ENCODE results near the gene GID4.
A peak's percentile ranks its signal among the peaks of the same experiment; 100 is the strongest.

Gene GID4

DNA sequence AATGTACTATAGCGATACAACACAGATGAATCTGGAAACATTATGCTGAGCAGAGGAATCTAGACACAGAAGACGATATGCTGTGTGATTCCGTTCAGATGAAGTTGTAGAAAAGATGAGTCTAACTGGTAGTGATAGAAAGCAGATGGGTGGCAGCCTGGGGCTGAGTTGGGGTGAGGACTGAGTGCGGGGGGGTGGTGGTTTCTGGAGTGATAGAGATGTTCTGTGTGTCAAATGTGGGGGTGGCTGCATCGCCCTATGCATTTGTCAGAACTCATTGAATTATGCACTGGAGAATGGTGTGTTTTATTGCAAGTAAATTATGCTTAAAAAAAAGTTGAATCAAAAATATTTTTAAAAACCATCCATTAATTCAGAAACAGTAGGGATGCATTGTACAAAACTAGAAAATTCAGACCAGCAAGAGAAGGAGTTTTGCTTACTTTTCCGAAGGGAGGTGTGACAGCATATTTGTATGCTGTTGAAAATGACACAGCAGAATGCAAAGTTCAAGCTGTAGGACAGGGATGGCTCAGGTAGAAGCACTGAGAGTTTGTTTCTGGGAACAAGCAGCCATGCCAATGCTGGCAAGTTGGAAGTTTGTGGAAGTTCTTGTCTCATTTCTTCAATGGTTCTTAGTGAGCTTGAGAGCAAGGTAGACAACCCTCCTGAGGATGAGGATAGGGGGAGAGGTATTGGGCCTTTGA is 35.5 kb downstream of the GID4 start:
- Histone ChIP-seq H3K27ac (ENCODE audit: low read depth, low read length) (no peak overlapping the region), H3K9ac (ENCODE audit: low read length) (no peak overlapping the region), H3K27me3 (ENCODE audit: control insufficient read depth, insufficient read depth, low read length) (no peaks in the 10 kb centered on the region)

DNA sequence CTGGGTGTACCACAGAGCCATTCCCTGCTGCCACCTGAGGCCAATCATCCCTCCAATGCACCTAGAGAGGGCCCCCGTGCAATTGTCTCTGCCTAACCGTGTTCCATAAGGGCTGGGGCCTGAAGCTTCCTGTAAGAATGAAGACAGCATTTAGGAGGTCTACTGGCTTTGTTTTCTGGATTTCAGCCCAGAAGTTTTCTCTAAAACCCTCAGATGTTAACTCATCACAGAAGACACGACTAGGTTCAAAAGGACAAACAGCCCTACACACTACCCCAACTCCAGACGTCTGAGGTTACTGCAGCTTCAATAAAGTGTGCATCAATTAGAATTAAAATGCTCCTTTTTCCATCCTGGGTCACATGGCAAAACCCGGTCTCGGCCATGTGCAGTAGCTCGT is 37.7 kb downstream of the GID4 start:
- Histone ChIP-seq H3K4me3 (ENCODE audit: low read depth, low read length) (no peak overlapping the region), H3K4me1 (ENCODE audit: control insufficient read depth, insufficient read depth, low read length) (no peaks in the 10 kb centered on the region), H3K27ac (ENCODE audit: low read depth, low read length) (no peak overlapping the region), H3K36me3 (ENCODE audit: control insufficient read depth, insufficient read depth, low read length) (no peaks in the 10 kb centered on the region), H3K9me3 (ENCODE audit: control insufficient read depth, insufficient read depth, low read depth, low read length) (no peaks in the 10 kb centered on the region), H3K9ac (ENCODE audit: low read length) (no peak overlapping the region), H3K27me3 (ENCODE audit: control insufficient read depth, insufficient read depth, low read length) (no peaks in the 10 kb centered on the region)

More for the DNA sequence above, 35.5 kb downstream of the GID4 start:
- no peak overlapping the region for H3K4me3 ChIP-seq (ENCODE audit: low read depth, low read length)
- no peaks in the 10 kb centered on the region for H3K9me3 ChIP-seq (ENCODE audit: control insufficient read depth, insufficient read depth, low read depth, low read length)
- H3K4me1 ChIP-seq (ENCODE audit: control insufficient read depth, insufficient read depth, low read length) = peaks cover 3% of the 10 kb centered on the region; the same call in 1 of the 2 replicates
- H3K36me3 ChIP-seq (ENCODE audit: control insufficient read depth, insufficient read depth, low read length) = no peaks in the 10 kb centered on the region

GRCh38 chr17:18079543-18079942 is 40.3 kb downstream of the GID4 start:
- Histone ChIP-seq H3K9ac (ENCODE audit: low read length) (no peak overlapping the region), H3K4me3 (ENCODE audit: low read depth, low read length) (no peak overlapping the region), H3K27me3 (ENCODE audit: control insufficient read depth, insufficient read depth, low read length) (no peaks in the 10 kb centered on the region), H3K36me3 (ENCODE audit: control insufficient read depth, insufficient read depth, low read length) (no peaks in the 10 kb centered on the region), H3K9me3 (ENCODE audit: control insufficient read depth, insufficient read depth, low read depth, low read length) (no peaks in the 10 kb centered on the region), H3K27ac (ENCODE audit: low read depth, low read length) (no peak overlapping the region), H3K4me1 (ENCODE audit: control insufficient read depth, insufficient read depth, low read length) (no peaks in the 10 kb centered on the region)

DNA sequence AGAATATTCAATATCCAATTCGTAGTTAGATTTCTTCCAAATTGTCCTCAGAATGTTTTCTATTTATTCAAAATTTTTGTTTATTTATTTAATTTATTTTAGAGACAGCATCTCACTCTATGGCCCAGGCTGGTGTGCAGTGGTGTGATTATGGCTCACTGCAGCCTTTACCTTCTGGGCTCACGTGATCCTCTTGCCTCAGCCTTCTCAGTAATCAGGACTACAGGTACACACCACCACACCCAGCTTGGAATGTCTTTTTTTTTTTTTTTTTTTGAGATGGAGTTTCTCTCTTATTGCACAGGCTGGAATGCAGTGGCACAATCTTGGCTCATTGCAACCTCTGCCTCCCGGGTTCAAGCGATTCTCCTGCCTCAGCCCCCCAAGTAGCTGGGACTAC is 45.0 kb downstream of the GID4 start:
- Histone ChIP-seq H3K4me3 (ENCODE audit: low read depth, low read length) (no peak overlapping the region), H3K36me3 (ENCODE audit: control insufficient read depth, insufficient read depth, low read length) (no peaks in the 10 kb centered on the region), H3K9me3 (ENCODE audit: control insufficient read depth, insufficient read depth, low read depth, low read length) (no peaks in the 10 kb centered on the region), H3K9ac (ENCODE audit: low read length) (no peak overlapping the region), H3K27ac (ENCODE audit: low read depth, low read length) (no peak overlapping the region), H3K4me1 (ENCODE audit: control insufficient read depth, insufficient read depth, low read length) (peaks cover 6% of the 10 kb centered on the region; the same call in 1 of the 2 replicates), H3K27me3 (ENCODE audit: control insufficient read depth, insufficient read depth, low read length) (no peaks in the 10 kb centered on the region)

DNA sequence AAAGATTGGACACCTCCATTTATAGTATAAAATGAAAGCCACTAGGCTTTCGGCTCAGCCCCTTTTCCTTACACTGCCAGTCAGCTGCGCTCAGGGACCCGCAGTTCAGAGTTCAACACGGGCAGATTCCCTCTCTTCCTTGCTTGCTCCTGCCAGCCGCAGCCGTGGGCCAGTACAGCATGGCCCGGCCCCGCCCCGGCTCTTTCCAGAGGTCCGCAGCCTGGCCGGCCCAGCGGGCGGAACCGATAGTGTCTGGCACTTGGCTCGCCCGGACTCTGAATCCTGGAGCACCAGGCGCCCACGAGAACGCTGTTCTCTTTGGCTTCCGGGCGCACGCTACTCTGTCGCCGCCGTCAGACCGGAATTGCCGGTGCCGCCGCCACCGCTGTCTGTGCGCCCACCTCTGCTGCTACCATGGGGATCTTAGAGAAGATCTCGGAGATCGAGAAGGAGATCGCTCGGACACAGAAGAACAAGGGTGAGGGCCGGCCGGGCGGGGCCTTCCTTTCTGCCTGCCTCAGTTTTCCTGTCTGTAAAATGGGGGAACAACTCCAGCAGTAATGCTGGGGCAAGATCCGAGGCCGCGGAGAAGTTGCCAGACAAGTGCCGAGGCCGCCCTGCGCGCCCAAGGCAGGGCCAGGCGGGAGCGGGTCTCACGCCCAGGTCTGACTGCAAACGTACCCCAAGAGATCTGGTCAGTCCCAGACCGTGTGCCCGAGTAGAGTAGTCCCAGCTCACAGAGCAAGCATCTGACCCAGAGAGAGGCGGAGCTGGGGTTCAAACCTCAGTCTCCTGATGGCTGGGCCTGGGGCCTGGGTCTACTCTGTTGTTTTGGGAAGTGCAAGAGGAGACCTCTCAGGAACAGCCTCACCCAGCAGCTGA is 48.6 kb downstream of the GID4 start, which contains the start of gene DRG2:
TSS of gene DRG2 (plus strand) at position 339 of the 882 bp plus-strand sequence. CDS start at position 415, 76 bp downstream.
- H3K27me3 ChIP-seq (ENCODE audit: control insufficient read depth, insufficient read depth, low read length) = no peaks in the 10 kb centered on the region
- peak within 1 kb of the TSS; percentile 86 for H3K9ac ChIP-seq (ENCODE audit: low read length)
- peak within 1 kb of the TSS; percentile 87 for H3K4me3 ChIP-seq (ENCODE audit: low read depth, low read length)
- H3K4me1 ChIP-seq (ENCODE audit: control insufficient read depth, insufficient read depth, low read length) = peaks cover 6% of the 10 kb centered on the region; the same call in 1 of the 2 replicates
- H3K36me3 ChIP-seq (ENCODE audit: control insufficient read depth, insufficient read depth, low read length) = peaks cover 15% of the 10 kb centered on the region
- H3K9me3 ChIP-seq (ENCODE audit: control insufficient read depth, insufficient read depth, low read depth, low read length) = no peaks in the 10 kb centered on the region
- peak within 1 kb of the TSS; percentile 75 for H3K27ac ChIP-seq (ENCODE audit: low read depth, low read length)

DNA sequence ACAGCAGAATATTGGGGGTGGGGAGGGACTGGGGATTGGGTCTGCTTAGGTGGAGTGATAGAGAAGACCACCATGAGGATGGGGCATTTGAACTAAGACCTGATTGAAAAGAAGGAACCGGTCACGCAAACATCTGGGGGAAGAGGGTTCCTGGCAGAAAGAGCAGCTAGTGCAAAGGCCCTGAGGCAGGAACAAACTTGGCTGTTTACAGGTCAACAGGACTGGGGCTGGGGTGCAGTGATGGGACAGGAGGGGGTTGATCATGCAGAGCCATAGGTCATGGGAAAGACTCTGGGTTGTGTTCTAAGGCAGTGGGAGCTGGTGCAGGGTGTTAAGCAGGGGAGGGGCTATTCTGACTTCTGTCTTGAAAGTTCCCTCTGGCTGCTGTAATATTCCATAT is 50.4 kb downstream of the GID4 start:
- Histone ChIP-seq H3K36me3 (ENCODE audit: control insufficient read depth, insufficient read depth, low read length) (peaks cover 27% of the 10 kb centered on the region), H3K9me3 (ENCODE audit: control insufficient read depth, insufficient read depth, low read depth, low read length) (no peaks in the 10 kb centered on the region), H3K27ac (ENCODE audit: low read depth, low read length) (no peak overlapping the region), H3K4me3 (ENCODE audit: low read depth, low read length) (no peak overlapping the region), H3K9ac (ENCODE audit: low read length) (no peak overlapping the region), H3K4me1 (ENCODE audit: control insufficient read depth, insufficient read depth, low read length) (peaks cover 6% of the 10 kb centered on the region; the same call in 1 of the 2 replicates), H3K27me3 (ENCODE audit: control insufficient read depth, insufficient read depth, low read length) (no peaks in the 10 kb centered on the region)

- no peak overlapping the region for H3K9ac ChIP-seq (ENCODE audit: low read length)
- H3K36me3 ChIP-seq (ENCODE audit: control insufficient read depth, insufficient read depth, low read length) = peaks cover 61% of the 10 kb centered on the region
Measured at GRCh38 chr17:18093616-18094408, 54.6 kb downstream of the GID4 start.

GRCh38 chr17:18094409-18094807 is 55.2 kb downstream of the GID4 start:
- H3K4me3 ChIP-seq (ENCODE audit: low read depth, low read length) = no peak overlapping the region
- H3K9me3 ChIP-seq (ENCODE audit: control insufficient read depth, insufficient read depth, low read depth, low read length) = no peaks in the 10 kb centered on the region
- peaks cover 67% of the 10 kb centered on the region for H3K36me3 ChIP-seq (ENCODE audit: control insufficient read depth, insufficient read depth, low read length)
- no peaks in the 10 kb centered on the region for H3K4me1 ChIP-seq (ENCODE audit: control insufficient read depth, insufficient read depth, low read length)
- H3K9ac ChIP-seq (ENCODE audit: low read length) = no peak overlapping the region
- no peak overlapping the region for H3K27ac ChIP-seq (ENCODE audit: low read depth, low read length)
- no peaks in the 10 kb centered on the region for H3K27me3 ChIP-seq (ENCODE audit: control insufficient read depth, insufficient read depth, low read length)

More at GRCh38 chr17:18093616-18094408, 54.6 kb downstream of the GID4 start:
- peaks cover 2% of the 10 kb centered on the region; the same call in 1 of the 2 replicates for H3K4me1 ChIP-seq (ENCODE audit: control insufficient read depth, insufficient read depth, low read length)
- no peaks in the 10 kb centered on the region for H3K9me3 ChIP-seq (ENCODE audit: control insufficient read depth, insufficient read depth, low read depth, low read length)
- H3K4me3 ChIP-seq (ENCODE audit: low read depth, low read length) = no peak overlapping the region
- H3K27me3 ChIP-seq (ENCODE audit: control insufficient read depth, insufficient read depth, low read length) = no peaks in the 10 kb centered on the region
- no peak overlapping the region for H3K27ac ChIP-seq (ENCODE audit: low read depth, low read length)

DNA sequence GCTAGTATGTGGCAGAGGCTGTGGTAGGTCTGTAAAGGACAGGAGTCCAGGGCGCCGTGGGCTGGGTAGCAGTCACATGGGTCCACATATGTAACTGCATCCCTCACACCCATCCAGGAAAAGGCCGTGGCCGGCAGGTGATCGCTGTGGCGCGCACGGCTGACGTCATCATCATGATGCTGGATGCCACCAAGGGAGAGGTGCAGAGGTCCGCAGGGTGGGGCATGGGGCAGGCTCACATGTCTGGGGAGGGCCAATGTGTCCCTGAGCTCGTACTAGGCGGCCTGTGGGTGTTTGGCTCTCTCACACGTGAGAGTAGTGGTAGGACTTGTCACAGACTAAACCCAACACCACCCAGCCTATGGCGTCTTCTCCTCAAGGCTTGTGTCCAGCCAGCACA is 60.3 kb downstream of the GID4 start:
- H3K4me3 ChIP-seq (ENCODE audit: low read depth, low read length) = no peak overlapping the region
- no peaks in the 10 kb centered on the region for H3K9me3 ChIP-seq (ENCODE audit: control insufficient read depth, insufficient read depth, low read depth, low read length)
- H3K4me1 ChIP-seq (ENCODE audit: control insufficient read depth, insufficient read depth, low read length) = no peaks in the 10 kb centered on the region
- H3K27me3 ChIP-seq (ENCODE audit: control insufficient read depth, insufficient read depth, low read length) = no peaks in the 10 kb centered on the region
- no peak overlapping the region for H3K27ac ChIP-seq (ENCODE audit: low read depth, low read length)
- H3K36me3 ChIP-seq (ENCODE audit: control insufficient read depth, insufficient read depth, low read length) = peaks cover 81% of the 10 kb centered on the region
- H3K9ac ChIP-seq (ENCODE audit: low read length) = no peak overlapping the region

DNA sequence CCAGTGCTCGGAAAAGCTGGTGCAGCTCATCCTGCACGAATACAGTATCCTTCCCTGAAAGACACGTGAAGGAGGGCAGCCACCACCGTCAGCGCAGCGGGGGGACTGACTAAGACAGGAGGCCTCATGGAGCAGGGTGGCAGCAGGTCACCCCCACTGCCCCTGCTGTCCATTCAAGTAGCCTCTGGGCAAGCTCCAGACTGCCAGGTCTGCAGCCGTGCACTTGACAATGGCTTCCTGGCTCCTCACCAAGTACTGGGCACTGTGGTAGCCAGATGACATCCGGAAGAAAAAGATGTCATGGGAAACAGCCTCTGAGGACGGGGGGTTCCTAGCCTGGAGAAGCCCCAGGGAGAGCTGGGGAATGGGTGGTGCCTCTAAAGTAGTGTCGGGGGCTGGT is 61.4 kb downstream of the GID4 start:
- H3K36me3 ChIP-seq (ENCODE audit: control insufficient read depth, insufficient read depth, low read length) = peaks cover 90% of the 10 kb centered on the region
- no peaks in the 10 kb centered on the region for H3K27me3 ChIP-seq (ENCODE audit: control insufficient read depth, insufficient read depth, low read length)
- no peak overlapping the region for H3K9ac ChIP-seq (ENCODE audit: low read length)
- H3K27ac ChIP-seq (ENCODE audit: low read depth, low read length) = no peak overlapping the region
- no peaks in the 10 kb centered on the region for H3K4me1 ChIP-seq (ENCODE audit: control insufficient read depth, insufficient read depth, low read length)
- H3K4me3 ChIP-seq (ENCODE audit: low read depth, low read length) = no peak overlapping the region
- no peaks in the 10 kb centered on the region for H3K9me3 ChIP-seq (ENCODE audit: control insufficient read depth, insufficient read depth, low read depth, low read length)
